ENCODE data around the gene PARL.

DNA sequence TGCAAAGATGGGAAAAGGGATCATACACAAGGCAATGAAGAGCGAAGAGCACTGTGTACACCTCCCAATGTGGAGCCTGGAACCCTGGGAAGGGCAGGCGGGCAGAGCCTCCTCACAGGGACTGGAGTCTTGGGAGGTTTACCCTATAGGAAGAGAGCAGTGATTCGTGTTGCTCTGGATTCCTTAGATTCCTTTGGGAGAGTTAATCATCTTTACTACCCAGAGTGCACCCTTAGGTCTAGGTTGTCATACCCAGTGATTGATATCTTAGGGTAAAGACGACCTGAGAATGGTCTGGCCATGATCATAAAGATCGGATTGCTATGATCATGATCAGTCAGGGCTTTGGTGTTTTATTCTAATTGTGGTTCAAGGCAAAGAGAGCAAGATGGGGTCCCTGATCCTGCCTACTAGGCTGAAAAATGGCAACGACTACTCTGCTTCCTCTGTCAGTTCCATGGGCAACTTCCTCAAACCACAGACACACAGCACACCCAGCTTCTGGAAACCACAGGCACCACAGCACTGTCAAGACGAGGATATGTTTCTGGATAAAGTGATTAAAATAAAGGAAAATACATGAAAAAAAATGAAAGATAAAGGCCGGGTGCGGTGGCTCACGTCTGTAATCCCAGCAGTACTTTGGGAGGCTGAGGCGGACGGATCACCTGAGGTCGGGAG, 38.9 kb downstream of the PARL start:
- TF ChIP-seq, protein P1, sequence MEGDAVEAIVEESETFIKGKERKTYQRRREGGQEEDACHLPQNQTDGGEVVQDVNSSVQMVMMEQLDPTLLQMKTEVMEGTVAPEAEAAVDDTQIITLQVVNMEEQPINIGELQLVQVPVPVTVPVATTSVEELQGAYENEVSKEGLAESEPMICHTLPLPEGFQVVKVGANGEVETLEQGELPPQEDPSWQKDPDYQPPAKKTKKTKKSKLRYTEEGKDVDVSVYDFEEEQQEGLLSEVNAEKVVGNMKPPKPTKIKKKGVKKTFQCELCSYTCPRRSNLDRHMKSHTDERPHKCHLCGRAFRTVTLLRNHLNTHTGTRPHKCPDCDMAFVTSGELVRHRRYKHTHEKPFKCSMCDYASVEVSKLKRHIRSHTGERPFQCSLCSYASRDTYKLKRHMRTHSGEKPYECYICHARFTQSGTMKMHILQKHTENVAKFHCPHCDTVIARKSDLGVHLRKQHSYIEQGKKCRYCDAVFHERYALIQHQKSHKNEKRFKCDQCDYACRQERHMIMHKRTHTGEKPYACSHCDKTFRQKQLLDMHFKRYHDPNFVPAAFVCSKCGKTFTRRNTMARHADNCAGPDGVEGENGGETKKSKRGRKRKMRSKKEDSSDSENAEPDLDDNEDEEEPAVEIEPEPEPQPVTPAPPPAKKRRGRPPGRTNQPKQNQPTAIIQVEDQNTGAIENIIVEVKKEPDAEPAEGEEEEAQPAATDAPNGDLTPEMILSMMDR (IDR thresholded peaks at IDR 0.05), result no peak
- no peak for TF ChIP-seq POLR2AphosphoS5 (IDR thresholded peaks at IDR 0.05; ENCODE audit: insufficient read depth in 1 of 2, low read depth in 1 of 2)
